GM18499 (cell line): Measurements from ENCODE around the gene ABCA9.
"Not testable (repeated sequence)": the region's sequence is repeated elsewhere in the genome, so short reads cannot be mapped to it uniquely, and the experiment has no call there.

ENCODE experiments used
- ATAC-seq: cut with Tn5 transposase; IDR thresholded peaks from one replicate; pipeline ENCODE4 v1.9.1; 2021; ENCODE audit warnings: moderate number of reproducible peaks; ENCODE audit not compliant: insufficient read depth, unreplicated experiment

Gene ABCA9

GRCh38 chr17:69045646-69046045 is 15.1 kb downstream of the ABCA9 start:
- no peak for ATAC-seq

GRCh38 chr17:69044371-69044770 is 16.4 kb downstream of the ABCA9 start:
- no peak for ATAC-seq

- no peak for ATAC-seq
Measured at GRCh38 chr17:69043098-69043734, 17.5 kb downstream of the ABCA9 start.

- no peak for ATAC-seq
Measured at GRCh38 chr17:69042308-69042707, 18.4 kb downstream of the ABCA9 start.

- no peak for ATAC-seq
Measured at GRCh38 chr17:69031839-69032238, 28.9 kb downstream of the ABCA9 start.

- no peak for ATAC-seq
Measured at GRCh38 chr17:69030169-69030568, 30.6 kb downstream of the ABCA9 start.

- ATAC-seq = no peak
Measured at GRCh38 chr17:69018687-69019086, 42.0 kb downstream of the ABCA9 start.

- ATAC-seq = no peak
Measured at GRCh38 chr17:69018022-69018615, 42.6 kb downstream of the ABCA9 start.

GRCh38 chr17:69015631-69016030 is 45.1 kb downstream of the ABCA9 start:
- no peak for ATAC-seq

GRCh38 chr17:69012895-69013805 is 47.6 kb downstream of the ABCA9 start:
- no peak for ATAC-seq

- no peak for ATAC-seq
Measured at GRCh38 chr17:69009930-69010329, 50.8 kb downstream of the ABCA9 start.

- not testable (repeated sequence) for ATAC-seq
Measured at GRCh38 chr17:69004759-69005158, 56.0 kb downstream of the ABCA9 start.

GRCh38 chr17:68999743-69000142 is 61.0 kb downstream of the ABCA9 start:
- not testable (repeated sequence) for ATAC-seq

GRCh38 chr17:68993112-68993511 is 67.6 kb downstream of the ABCA9 start:
- no peak for ATAC-seq

GRCh38 chr17:68987966-68988365 is 72.8 kb downstream of the ABCA9 start:
- ATAC-seq = no peak

- ATAC-seq = no peak
Measured at GRCh38 chr17:68981288-68981687, 79.4 kb downstream of the ABCA9 start.

- ATAC-seq = no peak
Measured at GRCh38 chr17:68973098-68973846, 87.5 kb downstream of the ABCA9 start.

- ATAC-seq = no peak
Measured at GRCh38 chr17:68972119-68972704, 88.5 kb downstream of the ABCA9 start.

- no peak for ATAC-seq
Measured at GRCh38 chr17:68969101-68969500, 91.6 kb downstream of the ABCA9 start.

GRCh38 chr17:68963958-68964357 is 96.8 kb downstream of the ABCA9 start:
- no peak for ATAC-seq
